Endothelial cell (in vitro differentiated cells): ENCODE data around the gene KIAA1210. TPM values are rescaled to one million over a fixed set of nuclear protein-coding genes. Genes with fewer than 3 reads are reported as not detected.

Source experiments
- DNase-seq: peaks from one replicate; pipeline ENCODE4 v3.0.0; 2021; ENCODE audit warnings: low spot score
- H3K27ac Mint-ChIP-seq: one replicate; pipeline ENCODE4 v1.8.0; 2021; ENCODE audit warnings: mixed read lengths, inconsistent platforms; ENCODE audit not compliant: unreplicated experiment
- H3K27me3 Mint-ChIP-seq: one replicate; pipeline ENCODE4 v1.8.0; 2021; ENCODE audit warnings: mild to moderate bottlenecking, moderate library complexity, mixed read lengths, inconsistent platforms; ENCODE audit not compliant: unreplicated experiment
- H3K36me3 Mint-ChIP-seq: one replicate; pipeline ENCODE4 v1.8.0; 2021; ENCODE audit warnings: mild to moderate bottlenecking, low read depth, mixed read lengths, inconsistent platforms; ENCODE audit not compliant: unreplicated experiment
- H3K4me1 Mint-ChIP-seq: one replicate; pipeline ENCODE4 v1.8.0; 2021; ENCODE audit warnings: mild to moderate bottlenecking, mixed read lengths, inconsistent platforms; ENCODE audit not compliant: unreplicated experiment
- H3K4me3 Mint-ChIP-seq: one replicate; pipeline ENCODE4 v1.8.0; 2021; ENCODE audit warnings: mild to moderate bottlenecking, mixed read lengths, inconsistent platforms; ENCODE audit not compliant: unreplicated experiment
- H3K9me3 Mint-ChIP-seq: one replicate; pipeline ENCODE4 v1.8.0; 2021; ENCODE audit warnings: mixed read lengths, inconsistent platforms; ENCODE audit not compliant: unreplicated experiment
- total RNA-seq: library from RNA; stranded (reverse); fragmentation: NEBNext Ultra II Directional; extraction: Animal tissue kit (Norgen Biotek cat#: 25700); gene quantifications from one replicate; pipeline ENCODE4 v1.2.1, GENCODE V29; 2021; ENCODE audit not compliant: unreplicated experiment
- TF ChIP-seq, protein P1 (sequence below): fragments of 200-600 bp; sonication (generic); IDR thresholded peaks from one replicate; pipeline ENCODE4 v1.5.0; 2021; ENCODE audit warnings: antibody characterized with exemption; ENCODE audit not compliant: unreplicated experiment

KIAA1210 gene
- total RNA-seq, 1 donor from 2014 or later, result not detected

GRCh38 chrX:119069128-119069527 is 58.5 kb downstream of the KIAA1210 start:
- TF ChIP-seq, protein P1, sequence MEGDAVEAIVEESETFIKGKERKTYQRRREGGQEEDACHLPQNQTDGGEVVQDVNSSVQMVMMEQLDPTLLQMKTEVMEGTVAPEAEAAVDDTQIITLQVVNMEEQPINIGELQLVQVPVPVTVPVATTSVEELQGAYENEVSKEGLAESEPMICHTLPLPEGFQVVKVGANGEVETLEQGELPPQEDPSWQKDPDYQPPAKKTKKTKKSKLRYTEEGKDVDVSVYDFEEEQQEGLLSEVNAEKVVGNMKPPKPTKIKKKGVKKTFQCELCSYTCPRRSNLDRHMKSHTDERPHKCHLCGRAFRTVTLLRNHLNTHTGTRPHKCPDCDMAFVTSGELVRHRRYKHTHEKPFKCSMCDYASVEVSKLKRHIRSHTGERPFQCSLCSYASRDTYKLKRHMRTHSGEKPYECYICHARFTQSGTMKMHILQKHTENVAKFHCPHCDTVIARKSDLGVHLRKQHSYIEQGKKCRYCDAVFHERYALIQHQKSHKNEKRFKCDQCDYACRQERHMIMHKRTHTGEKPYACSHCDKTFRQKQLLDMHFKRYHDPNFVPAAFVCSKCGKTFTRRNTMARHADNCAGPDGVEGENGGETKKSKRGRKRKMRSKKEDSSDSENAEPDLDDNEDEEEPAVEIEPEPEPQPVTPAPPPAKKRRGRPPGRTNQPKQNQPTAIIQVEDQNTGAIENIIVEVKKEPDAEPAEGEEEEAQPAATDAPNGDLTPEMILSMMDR, result no peak
- Mint-ChIP-seq H3K27me3 (no peaks in the 10 kb centered on the region), H3K4me3 (no peak overlapping the region), H3K36me3 (no peaks in the 10 kb centered on the region), H3K27ac (no peak overlapping the region), H3K4me1 (no peaks in the 10 kb centered on the region), H3K9me3 (no peaks in the 10 kb centered on the region)
- no peak for DNase-seq

DNA sequence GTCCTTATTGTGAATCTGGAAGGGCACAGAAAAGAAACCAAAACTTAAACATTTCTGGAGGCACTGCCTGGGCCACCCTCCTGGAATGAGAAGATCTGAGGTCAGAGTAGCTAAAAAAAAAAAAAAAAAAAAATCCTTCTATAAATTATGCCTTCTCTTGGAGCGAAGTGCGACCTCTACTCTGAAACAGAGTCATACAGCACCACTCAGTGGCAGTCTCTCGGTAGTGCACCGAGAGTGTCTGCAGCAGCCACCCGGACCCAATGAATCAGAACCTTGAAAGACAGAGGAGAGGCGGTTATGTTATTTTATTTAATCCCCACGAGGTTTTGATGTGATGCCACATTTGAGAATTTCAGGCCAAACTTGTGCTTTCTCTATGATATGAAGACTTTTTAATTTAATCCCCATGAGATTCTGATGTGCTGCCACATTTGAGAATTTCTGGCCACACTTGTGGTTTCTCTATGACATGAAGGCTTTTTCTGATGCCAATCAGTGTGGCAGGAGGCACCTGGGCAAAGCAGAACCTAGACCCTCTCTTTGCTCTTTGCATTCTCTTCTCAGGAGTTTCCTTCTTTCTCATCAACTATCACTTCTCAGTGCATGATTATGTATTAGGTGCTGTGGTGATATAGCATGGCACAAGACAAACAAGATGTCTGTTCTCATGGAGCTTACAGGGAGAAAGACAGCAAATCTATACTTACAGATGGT is 60.4 kb downstream of the KIAA1210 start:
- no peaks in the 10 kb centered on the region for H3K4me1 Mint-ChIP-seq

DNA sequence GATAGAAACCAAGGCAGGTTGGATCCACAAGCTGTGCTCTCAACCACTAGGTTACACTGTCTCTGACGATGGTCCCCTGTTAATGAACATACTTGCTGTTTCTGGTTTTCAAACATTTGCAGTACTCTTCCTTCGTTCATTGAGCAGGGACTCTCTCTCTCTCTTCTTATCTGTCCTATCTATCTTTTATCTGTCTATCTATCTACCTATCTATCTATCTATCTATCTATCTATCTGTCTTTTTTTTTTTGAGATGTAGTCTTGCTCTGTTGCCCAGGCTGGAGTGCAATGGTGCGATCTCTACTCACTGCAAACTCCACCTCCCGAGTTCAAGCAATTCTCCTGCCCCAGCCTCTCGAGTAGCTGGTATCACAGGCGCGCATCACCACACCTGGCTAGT is 64.2 kb downstream of the KIAA1210 start:
- no peak overlapping the region for H3K4me3 Mint-ChIP-seq
- H3K27ac Mint-ChIP-seq, result no peak overlapping the region
- DNase-seq, result no peak
- H3K9me3 Mint-ChIP-seq, result no peaks in the 10 kb centered on the region
- TF ChIP-seq, protein P1, result no peak
- no peaks in the 10 kb centered on the region for H3K4me1 Mint-ChIP-seq
- no peaks in the 10 kb centered on the region for H3K36me3 Mint-ChIP-seq
- no peaks in the 10 kb centered on the region for H3K27me3 Mint-ChIP-seq

More for the DNA sequence above, 60.4 kb downstream of the KIAA1210 start:
- DNase-seq, result peak; percentile 50
- TF ChIP-seq, protein P1, result no peak
- no peak overlapping the region for H3K27ac Mint-ChIP-seq
- no peaks in the 10 kb centered on the region for H3K9me3 Mint-ChIP-seq
- no peaks in the 10 kb centered on the region for H3K27me3 Mint-ChIP-seq
- no peaks in the 10 kb centered on the region for H3K36me3 Mint-ChIP-seq
- no peak overlapping the region for H3K4me3 Mint-ChIP-seq

DNA sequence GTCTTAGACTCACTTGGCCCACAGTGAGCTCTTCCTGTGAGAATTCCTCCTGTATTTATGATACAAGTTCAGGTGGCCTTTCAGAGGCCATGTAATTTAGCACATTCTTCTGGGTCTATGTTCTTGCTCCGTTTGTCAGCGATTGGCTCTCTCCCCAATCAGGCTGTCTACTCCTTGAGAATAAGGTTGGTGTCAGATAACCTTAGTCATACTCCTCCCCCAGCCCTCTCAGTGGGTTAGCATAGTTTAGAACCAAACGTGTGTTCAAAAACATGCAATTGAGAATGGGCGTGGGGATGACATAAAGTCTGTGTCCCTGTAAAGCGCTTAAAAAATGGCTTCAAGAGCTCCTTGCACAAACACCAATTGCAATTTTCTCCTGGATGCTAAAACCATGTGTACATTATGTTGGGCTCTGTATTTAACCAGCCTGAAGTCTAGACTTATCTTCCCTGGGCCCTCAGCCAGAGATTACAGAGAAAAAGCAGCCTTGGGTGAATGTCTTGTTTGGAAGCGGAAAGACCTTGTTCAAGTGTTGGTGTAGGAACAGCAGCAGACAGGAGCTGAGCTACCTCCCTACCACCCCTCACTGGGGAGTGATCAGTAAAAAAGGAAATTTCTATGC is 64.8 kb downstream of the KIAA1210 start:
- Mint-ChIP-seq H3K36me3 (no peaks in the 10 kb centered on the region), H3K4me3 (no peak overlapping the region), H3K27me3 (no peaks in the 10 kb centered on the region), H3K27ac (no peak overlapping the region), H3K9me3 (no peaks in the 10 kb centered on the region), H3K4me1 (no peaks in the 10 kb centered on the region)
- TF ChIP-seq, protein P1, result no peak
- no peak for DNase-seq

DNA sequence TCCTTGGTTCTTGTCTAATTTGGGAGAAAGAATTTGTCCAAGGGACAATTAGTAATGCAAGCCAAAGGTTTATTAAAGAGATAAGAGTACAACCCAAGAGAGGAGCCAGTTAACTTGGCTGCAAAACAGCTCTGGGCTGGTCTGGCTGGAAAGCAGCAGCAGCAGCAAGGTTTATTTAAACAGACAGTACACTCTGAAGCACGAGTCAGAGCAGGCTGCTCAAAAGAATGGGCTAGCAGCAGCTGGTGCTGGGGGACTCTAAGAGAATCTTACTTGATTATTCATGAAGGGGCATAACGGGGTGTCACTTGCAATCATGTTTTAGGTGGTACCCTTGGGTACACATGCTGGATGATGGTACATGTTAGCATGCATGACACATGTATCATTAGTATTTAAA is 71.9 kb downstream of the KIAA1210 start:
- no peaks in the 10 kb centered on the region for H3K27me3 Mint-ChIP-seq
- TF ChIP-seq, protein P1, result no peak
- no peaks in the 10 kb centered on the region for H3K9me3 Mint-ChIP-seq
- DNase-seq, result no peak
- no peaks in the 10 kb centered on the region for H3K4me1 Mint-ChIP-seq
- no peak overlapping the region for H3K4me3 Mint-ChIP-seq
- H3K36me3 Mint-ChIP-seq, result no peaks in the 10 kb centered on the region
- H3K27ac Mint-ChIP-seq, result no peak overlapping the region
